Measurements from ENCODE around the gene CCT4. TPM values are rescaled to one million over a fixed set of nuclear protein-coding genes. Genes with fewer than 3 reads are reported as not detected.

The CCT4 gene
- polyA plus RNA-seq, 1 experiment, result 61.0 TPM

DNA sequence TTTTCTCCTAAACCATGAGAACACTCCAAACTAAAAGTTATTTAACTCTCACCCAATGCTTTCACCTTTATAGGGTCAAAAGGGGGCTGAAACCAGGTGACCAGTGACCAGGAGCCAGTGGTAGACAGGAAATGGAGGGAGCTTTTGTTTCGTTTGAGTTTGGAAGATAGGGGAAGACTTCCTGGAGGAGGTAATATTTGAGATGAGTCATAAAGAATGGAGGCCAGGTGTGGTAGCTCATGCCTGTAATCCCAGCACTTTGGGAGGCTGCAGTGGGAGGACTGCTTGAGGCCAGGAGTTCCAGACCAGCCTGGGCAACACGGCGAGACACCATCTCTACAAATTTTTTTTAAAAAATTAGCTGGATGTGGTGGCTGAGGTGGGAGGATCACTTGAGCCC, 43.1 kb downstream of the CCT4 start:
- CTCF ChIA-PET, result interaction anchor here (1.0 kb wide), 1 partner anchor 12 kb away, joined by 3 read pairs; no protein-coding TSS in a partner anchor
- H3K4me3 ChIP-seq (ENCODE audit: low read depth, low read length), result no peak overlapping the region

DNA sequence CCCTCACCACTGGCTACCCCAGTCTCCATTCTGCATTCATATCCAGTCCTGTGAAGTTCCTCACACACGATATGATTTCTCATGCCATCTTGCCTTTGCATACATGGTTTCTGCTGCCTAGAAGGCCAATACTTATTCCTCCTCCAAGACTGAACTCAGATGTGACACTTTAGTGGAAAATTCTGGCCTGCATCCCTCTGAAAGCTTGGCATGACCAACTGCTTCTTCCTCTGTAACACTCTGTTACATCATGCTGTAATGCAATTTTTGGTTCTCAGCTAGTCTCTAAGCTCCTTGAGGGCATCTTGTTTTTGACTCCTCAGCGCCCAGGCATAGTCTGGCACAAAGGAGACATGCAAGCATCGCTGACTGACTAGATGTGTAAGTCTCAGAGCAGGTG, 47.2 kb downstream of the CCT4 start:
- no peaks in the 10 kb centered on the region for H3K36me3 ChIP-seq (ENCODE audit: control insufficient read depth, insufficient read depth, low read length)
- H3K27me3 ChIP-seq (ENCODE audit: control insufficient read depth, insufficient read depth, low read length), result no peaks in the 10 kb centered on the region
- TF ChIP-seq CTCF (IDR thresholded peaks at IDR 0.05; ENCODE audit: insufficient read depth, low read depth, low read length), result no peak
- CTCF ChIA-PET, result interaction anchor here (1.1 kb wide), 1 partner anchor 18 kb away, joined by 3 read pairs; no protein-coding TSS in a partner anchor
- POLR2A ChIA-PET, result no interaction called here
- DNase-seq (ENCODE audit: low read depth), result no peak
- no peak overlapping the region for H3K4me3 ChIP-seq (ENCODE audit: low read depth, low read length)

More for the DNA sequence above, 43.1 kb downstream of the CCT4 start:
- TF ChIP-seq CTCF (IDR thresholded peaks at IDR 0.05; ENCODE audit: insufficient read depth, low read depth, low read length), result no peak
- no peak for DNase-seq (ENCODE audit: low read depth)
- H3K36me3 ChIP-seq (ENCODE audit: control insufficient read depth, insufficient read depth, low read length), result no peaks in the 10 kb centered on the region
- POLR2A ChIA-PET, result no interaction called here
- no peaks in the 10 kb centered on the region for H3K27me3 ChIP-seq (ENCODE audit: control insufficient read depth, insufficient read depth, low read length)

GRCh38 chr2:61834893-61835292, 53.6 kb downstream of the CCT4 start:
- no peak for TF ChIP-seq CTCF (IDR thresholded peaks at IDR 0.05; ENCODE audit: insufficient read depth, low read depth, low read length)
- ChIA-PET CTCF (no interaction called here), POLR2A (no interaction called here)
- Histone ChIP-seq H3K36me3 (ENCODE audit: control insufficient read depth, insufficient read depth, low read length) (no peaks in the 10 kb centered on the region), H3K4me3 (ENCODE audit: low read depth, low read length) (no peak overlapping the region), H3K27me3 (ENCODE audit: control insufficient read depth, insufficient read depth, low read length) (no peaks in the 10 kb centered on the region)
- DNase-seq (ENCODE audit: low read depth), result no peak

- CTCF ChIA-PET, result interaction anchor here (1.1 kb wide), 1 partner anchor 11 kb away, joined by 3 read pairs; no protein-coding TSS in a partner anchor
- no peak for DNase-seq (ENCODE audit: low read depth)
- TF ChIP-seq CTCF (IDR thresholded peaks at IDR 0.05; ENCODE audit: insufficient read depth, low read depth, low read length), result no peak
- H3K36me3 ChIP-seq (ENCODE audit: control insufficient read depth, insufficient read depth, low read length), result no peaks in the 10 kb centered on the region
- H3K27me3 ChIP-seq (ENCODE audit: control insufficient read depth, insufficient read depth, low read length), result no peaks in the 10 kb centered on the region
- H3K4me3 ChIP-seq (ENCODE audit: low read depth, low read length), result no peak overlapping the region
- POLR2A ChIA-PET, result no interaction called here
These were observed 54.5 kb downstream of the CCT4 start for GRCh38 chr2:61833971-61834370.

DNA sequence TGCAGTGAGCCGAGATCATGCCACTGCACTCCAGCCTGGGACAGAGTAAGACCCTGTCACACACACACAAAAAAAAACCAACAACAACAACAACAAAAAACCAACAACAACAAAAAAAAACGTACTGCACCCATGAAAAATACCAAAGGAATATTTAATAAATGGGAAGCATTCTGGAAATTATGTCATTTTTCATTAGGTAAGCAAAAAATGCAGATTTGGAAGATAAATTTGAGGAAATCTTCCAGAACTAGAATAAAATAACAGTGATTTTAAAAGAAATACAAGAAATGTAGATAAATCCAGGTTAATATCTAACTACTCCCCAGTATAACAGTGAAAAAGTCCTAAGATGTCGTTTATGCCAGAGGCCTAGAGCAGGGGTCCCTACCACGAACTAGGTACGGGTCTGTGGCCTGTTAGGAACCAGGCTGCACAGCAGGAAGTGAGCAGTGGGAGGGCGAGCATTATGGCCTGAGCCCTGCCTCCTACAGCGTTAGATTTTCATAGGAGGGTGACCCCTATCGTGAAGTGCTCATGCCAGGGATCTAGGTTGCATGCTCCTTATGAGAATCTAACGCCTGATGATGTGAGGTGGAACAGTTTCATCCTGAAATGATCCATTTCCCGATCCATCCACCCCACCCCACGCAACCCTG, 56.1 kb downstream of the CCT4 start:
- ChIA-PET CTCF (interaction anchor here (1.9 kb wide), 1 partner anchor 21 kb away, joined by 6 read pairs; the partner anchor contains the start of gene FAM161A), POLR2A (no interaction called here)

More for the DNA sequence above, 56.1 kb downstream of the CCT4 start:
- no peaks in the 10 kb centered on the region for H3K36me3 ChIP-seq (ENCODE audit: control insufficient read depth, insufficient read depth, low read length)
- H3K4me3 ChIP-seq (ENCODE audit: low read depth, low read length), result no peak overlapping the region
- no peaks in the 10 kb centered on the region for H3K27me3 ChIP-seq (ENCODE audit: control insufficient read depth, insufficient read depth, low read length)
- no peak for TF ChIP-seq CTCF (IDR thresholded peaks at IDR 0.05; ENCODE audit: insufficient read depth, low read depth, low read length)
- DNase-seq (ENCODE audit: low read depth), result no peak
